ENCODE measurements around the gene SLC26A5.

SLC26A5 gene

DNA sequence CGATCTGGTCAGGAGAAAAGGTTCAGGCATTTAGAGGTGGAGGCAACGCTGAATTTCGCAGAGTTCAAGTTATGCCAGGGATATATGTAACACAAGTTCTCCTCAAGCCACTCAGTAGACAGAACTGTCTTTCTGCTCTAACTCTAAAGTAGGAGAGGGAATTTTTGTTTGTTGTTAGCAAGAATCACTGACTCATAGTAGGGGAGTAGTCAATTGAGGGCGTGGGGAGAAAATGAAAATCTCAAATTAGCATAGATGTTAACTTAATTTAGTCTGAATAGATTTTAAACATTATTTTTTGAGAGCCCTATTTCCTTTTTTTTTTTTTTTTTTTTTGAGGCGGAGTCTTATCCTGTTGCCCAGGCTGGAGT is 64.0 kb downstream of the SLC26A5 start:
- TF ChIP-seq, protein P1, sequence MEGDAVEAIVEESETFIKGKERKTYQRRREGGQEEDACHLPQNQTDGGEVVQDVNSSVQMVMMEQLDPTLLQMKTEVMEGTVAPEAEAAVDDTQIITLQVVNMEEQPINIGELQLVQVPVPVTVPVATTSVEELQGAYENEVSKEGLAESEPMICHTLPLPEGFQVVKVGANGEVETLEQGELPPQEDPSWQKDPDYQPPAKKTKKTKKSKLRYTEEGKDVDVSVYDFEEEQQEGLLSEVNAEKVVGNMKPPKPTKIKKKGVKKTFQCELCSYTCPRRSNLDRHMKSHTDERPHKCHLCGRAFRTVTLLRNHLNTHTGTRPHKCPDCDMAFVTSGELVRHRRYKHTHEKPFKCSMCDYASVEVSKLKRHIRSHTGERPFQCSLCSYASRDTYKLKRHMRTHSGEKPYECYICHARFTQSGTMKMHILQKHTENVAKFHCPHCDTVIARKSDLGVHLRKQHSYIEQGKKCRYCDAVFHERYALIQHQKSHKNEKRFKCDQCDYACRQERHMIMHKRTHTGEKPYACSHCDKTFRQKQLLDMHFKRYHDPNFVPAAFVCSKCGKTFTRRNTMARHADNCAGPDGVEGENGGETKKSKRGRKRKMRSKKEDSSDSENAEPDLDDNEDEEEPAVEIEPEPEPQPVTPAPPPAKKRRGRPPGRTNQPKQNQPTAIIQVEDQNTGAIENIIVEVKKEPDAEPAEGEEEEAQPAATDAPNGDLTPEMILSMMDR (IDR thresholded peaks at IDR 0.05): no peak
- Mint-ChIP-seq H3K4me1 (no peaks in the 10 kb centered on the region), H3K27me3 (ENCODE audit: low read depth, poor library complexity) (peaks cover 10% of the 10 kb centered on the region), H3K4me3 (no peak overlapping the region), H3K9me3 (no peaks in the 10 kb centered on the region), H3K27ac (no peak overlapping the region), H3K36me3 (ENCODE audit: low read depth) (no peaks in the 10 kb centered on the region)
- DNase-seq: no peak

DNA sequence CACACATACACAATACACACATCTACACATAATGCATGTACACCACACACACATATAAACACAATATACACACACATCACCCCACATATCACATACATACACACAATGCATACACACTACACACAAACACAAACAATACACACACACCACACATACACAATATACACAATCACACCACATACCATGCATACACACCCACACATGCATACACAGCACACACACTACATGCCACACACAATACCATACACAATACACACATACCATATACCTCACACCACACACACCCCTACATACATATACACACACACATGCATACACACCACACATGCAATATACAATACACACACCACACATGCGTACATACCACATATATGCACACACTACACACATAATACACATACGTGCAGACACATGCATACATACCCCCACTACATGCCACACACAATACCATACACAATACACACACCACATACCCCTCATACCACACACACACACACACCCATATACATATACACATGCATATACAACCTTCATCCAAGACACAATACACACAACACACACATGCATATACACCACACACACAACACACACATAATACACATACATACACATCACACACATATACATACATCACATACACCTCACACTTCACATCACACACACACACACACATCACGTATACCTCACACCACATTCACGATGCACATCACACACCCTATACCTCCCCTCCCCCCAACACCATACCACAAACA is 64.6 kb downstream of the SLC26A5 start:
- H3K4me3 Mint-ChIP-seq: no peak overlapping the region
- TF ChIP-seq, protein P1 (IDR thresholded peaks at IDR 0.05): no peak
- H3K27ac Mint-ChIP-seq: no peak overlapping the region
- H3K27me3 Mint-ChIP-seq (ENCODE audit: low read depth, poor library complexity): peaks cover 10% of the 10 kb centered on the region
- no peak for DNase-seq
- H3K9me3 Mint-ChIP-seq: no peaks in the 10 kb centered on the region
- H3K4me1 Mint-ChIP-seq: no peaks in the 10 kb centered on the region
- H3K36me3 Mint-ChIP-seq (ENCODE audit: low read depth): no peaks in the 10 kb centered on the region

DNA sequence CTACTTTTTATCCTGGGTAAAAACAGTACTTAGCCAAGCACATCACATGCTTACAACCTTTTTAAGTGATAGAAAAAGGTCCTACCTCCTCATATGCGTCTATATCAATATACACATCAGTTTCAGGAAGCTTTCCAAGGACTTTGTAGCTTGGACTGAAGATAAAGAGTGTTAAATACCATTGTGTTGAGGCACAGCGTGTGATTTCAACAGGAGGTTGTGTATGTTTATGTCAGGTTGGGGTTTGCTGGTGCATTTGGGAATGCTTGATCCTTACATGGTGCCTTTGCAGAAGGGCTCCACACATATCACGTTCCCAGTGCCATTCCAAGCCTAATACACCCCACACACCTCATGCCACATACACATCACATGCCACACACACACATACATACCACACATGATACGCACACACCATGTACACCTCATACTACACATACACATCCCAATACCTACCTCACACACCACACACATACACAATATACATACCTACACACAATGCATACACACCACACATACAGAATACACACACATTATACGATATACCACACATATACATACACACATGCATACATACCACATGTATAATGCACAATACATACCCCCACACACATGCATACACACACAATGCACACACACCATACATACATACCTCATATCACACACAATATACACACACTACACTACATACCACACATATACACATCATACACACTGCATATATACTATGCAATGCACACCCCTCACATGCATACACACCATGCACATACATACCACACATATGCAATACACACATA is 65.4 kb downstream of the SLC26A5 start:
- H3K36me3 Mint-ChIP-seq (ENCODE audit: low read depth): no peaks in the 10 kb centered on the region
- peaks cover 10% of the 10 kb centered on the region for H3K27me3 Mint-ChIP-seq (ENCODE audit: low read depth, poor library complexity)
- TF ChIP-seq, protein P1 (IDR thresholded peaks at IDR 0.05): no peak
- no peaks in the 10 kb centered on the region for H3K9me3 Mint-ChIP-seq
- H3K27ac Mint-ChIP-seq: no peak overlapping the region
- DNase-seq: no peak
- H3K4me1 Mint-ChIP-seq: no peaks in the 10 kb centered on the region
- H3K4me3 Mint-ChIP-seq: no peak overlapping the region

DNA sequence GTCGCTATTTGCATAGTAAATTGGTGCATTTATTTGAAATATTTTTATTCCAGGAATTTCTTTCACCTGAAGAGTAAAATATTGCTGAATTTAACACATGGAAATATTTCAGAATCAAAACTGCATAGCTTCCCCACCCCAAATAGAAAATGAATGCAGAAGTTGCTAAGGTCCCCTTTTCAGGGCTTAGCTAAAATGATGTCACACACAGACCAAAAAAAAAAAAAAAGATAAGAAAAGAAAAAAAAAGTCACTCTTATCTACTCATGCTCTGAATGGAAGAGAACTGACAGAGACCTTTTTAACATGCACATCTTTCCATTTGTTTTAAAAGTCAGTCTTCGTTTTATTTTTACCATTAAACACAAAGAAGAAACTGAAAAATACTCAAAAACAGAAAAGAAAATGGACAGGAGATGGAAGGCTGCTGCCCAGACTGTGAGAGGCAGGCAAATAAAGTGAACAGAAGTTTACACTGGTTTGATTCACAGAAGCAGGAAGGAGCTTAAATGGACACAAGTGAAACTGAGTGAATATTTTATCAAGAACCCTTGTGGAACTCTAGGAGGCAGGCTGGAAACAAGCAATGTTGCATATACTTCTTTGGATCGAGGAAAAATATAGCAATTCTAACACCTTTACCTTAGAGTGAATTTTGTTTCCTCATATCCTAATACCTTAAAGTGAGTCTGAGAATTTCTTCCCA is 66.6 kb downstream of the SLC26A5 start:
- H3K27ac Mint-ChIP-seq: no peak overlapping the region
- H3K36me3 Mint-ChIP-seq (ENCODE audit: low read depth): no peaks in the 10 kb centered on the region
- H3K9me3 Mint-ChIP-seq: no peaks in the 10 kb centered on the region
- H3K27me3 Mint-ChIP-seq (ENCODE audit: low read depth, poor library complexity): peaks cover 10% of the 10 kb centered on the region
- TF ChIP-seq, protein P1 (IDR thresholded peaks at IDR 0.05): no peak
- no peak for DNase-seq
- H3K4me1 Mint-ChIP-seq: no peaks in the 10 kb centered on the region
- no peak overlapping the region for H3K4me3 Mint-ChIP-seq

DNA sequence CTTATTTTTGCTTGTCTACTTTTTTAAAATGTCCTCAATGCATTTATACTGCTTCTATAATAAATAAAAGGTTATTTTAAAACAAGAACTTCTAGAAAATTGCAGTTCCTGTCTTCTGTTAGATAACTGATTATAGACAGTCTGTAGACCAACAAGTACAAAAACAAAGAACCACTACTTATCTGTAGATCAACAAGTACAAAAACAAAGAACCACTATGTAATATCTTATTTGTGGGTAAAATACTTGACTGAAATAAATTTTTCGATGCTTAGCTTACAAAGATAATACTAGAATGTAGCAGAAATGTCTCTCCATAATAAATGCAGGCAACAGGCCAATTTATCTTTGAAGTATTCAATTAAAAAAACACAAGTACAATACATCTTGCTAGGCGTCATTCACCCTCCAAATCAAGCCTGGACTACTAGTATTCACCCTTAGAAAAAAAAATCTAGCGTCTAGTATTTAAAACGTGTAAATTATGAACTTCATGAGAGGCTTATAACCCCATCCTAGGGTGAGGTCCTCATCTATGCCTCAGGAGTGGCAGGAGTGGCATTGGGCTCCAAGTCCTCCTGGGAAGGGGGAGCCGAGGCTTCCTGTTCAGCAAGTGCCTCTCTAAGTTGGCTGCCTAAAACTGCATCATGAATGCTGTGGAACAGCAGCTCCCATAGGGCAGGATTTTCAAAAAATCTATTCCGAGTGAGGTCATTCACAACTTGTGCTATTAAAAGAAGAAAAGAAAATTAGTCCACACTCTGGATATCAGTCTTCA is 72.0 kb downstream of the SLC26A5 start:
- H3K27ac Mint-ChIP-seq: no peak overlapping the region
- no peak overlapping the region for H3K4me3 Mint-ChIP-seq
- no peaks in the 10 kb centered on the region for H3K4me1 Mint-ChIP-seq
- no peak for DNase-seq
- peaks cover 4% of the 10 kb centered on the region for H3K27me3 Mint-ChIP-seq (ENCODE audit: low read depth, poor library complexity)
- TF ChIP-seq, protein P1 (IDR thresholded peaks at IDR 0.05): no peak
- H3K36me3 Mint-ChIP-seq (ENCODE audit: low read depth): no peaks in the 10 kb centered on the region
- H3K9me3 Mint-ChIP-seq: no peaks in the 10 kb centered on the region
